Measurements from ENCODE around the gene HDAC3.

The HDAC3 gene

DNA sequence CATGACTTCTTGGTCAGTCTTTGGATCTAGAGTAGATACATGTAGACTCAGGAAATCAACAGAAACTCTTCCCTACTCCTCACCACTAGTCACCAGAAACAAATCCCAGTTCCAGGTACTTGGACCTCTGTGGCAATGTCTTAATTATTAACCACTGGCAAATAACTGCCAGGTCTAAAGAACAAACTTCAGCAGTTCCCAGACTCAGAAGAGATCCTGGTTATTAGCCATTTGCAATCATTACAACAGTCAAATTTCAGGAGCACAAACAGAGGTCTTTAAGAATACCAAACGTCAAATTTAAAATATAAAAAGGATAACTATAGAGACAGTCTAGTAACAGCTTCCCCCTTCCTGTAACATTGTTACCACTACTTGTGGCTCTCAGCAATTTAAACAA, 28.1 kb downstream of the HDAC3 start:
- DNase-seq (ENCODE audit: low read depth, low spot score): no peak
- TF ChIP-seq, protein P1, sequence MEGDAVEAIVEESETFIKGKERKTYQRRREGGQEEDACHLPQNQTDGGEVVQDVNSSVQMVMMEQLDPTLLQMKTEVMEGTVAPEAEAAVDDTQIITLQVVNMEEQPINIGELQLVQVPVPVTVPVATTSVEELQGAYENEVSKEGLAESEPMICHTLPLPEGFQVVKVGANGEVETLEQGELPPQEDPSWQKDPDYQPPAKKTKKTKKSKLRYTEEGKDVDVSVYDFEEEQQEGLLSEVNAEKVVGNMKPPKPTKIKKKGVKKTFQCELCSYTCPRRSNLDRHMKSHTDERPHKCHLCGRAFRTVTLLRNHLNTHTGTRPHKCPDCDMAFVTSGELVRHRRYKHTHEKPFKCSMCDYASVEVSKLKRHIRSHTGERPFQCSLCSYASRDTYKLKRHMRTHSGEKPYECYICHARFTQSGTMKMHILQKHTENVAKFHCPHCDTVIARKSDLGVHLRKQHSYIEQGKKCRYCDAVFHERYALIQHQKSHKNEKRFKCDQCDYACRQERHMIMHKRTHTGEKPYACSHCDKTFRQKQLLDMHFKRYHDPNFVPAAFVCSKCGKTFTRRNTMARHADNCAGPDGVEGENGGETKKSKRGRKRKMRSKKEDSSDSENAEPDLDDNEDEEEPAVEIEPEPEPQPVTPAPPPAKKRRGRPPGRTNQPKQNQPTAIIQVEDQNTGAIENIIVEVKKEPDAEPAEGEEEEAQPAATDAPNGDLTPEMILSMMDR (IDR thresholded peaks at IDR 0.05; ENCODE audit: low read depth, low read length): no peak
- in situ Hi-C loops (cut with HindIII; ENCODE audit: low sequenced_read_pairs): no loop called here
- no peak overlapping the region for H3K4me3 ChIP-seq (ENCODE audit: low read depth, low read length)

DNA sequence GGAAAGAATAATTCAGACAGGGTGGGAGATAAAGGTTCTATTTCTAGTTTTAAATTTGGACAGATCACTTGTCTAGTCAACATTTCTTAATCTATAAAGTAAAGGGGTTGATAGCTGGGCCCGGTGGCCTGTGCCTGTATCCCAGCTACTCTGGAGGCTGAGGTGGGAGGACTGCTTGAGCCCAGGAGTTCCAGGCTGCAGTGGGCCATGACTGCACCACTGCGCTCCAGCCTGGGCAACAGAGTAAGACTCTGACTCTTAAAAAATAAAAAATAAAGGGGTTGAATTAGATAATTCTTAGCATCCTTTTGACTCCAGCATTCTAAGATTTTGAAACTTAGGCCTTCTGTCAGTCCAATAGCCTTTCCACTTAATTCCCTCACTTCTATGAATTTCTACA, 28.6 kb downstream of the HDAC3 start:
- in situ Hi-C loops (cut with HindIII; ENCODE audit: low sequenced_read_pairs): no loop called here
- TF ChIP-seq, protein P1 (IDR thresholded peaks at IDR 0.05; ENCODE audit: low read depth, low read length): no peak
- DNase-seq (ENCODE audit: low read depth, low spot score): no peak
- no peak overlapping the region for H3K4me3 ChIP-seq (ENCODE audit: low read depth, low read length)

DNA sequence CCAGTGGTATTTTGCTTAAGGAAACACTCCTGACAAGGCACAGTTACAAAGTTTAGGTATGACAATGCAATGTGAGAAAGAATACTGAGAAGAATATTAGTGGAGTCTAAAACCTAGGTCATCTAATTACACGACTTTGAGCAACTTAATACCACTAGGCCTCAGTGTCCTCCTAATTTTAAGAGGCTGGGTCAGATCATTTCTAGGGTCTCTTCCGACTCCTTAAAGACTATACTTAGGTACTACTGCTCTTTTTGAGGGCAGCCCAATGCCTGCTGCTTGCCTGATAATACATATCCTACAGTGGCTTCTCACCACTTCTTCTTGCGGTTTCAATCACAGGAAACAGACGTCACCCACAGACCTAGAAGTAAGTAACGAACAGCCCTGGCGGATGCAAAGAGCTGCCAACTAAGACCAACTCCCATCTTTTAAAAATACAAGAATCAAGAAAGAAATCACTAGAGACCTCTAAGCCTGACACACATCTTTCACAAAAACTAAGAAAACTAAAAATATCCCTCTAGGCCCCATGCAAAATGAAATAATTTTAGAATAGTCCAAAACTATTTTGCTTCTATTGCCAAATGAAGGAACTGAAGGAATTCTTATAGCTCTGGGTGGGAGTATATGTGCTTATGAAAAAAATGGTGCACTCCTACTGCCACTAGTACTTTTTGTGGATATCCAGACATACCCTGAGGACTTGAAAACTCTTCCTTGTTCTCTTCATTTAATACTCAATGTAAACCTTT, 30.9 kb downstream of the HDAC3 start:
- in situ Hi-C loops (cut with HindIII; ENCODE audit: low sequenced_read_pairs): no loop called here
- peak; percentile 38 for DNase-seq (ENCODE audit: low read depth, low spot score)
- TF ChIP-seq, protein P1 (IDR thresholded peaks at IDR 0.05; ENCODE audit: low read depth, low read length): no peak
- no peak overlapping the region for H3K4me3 ChIP-seq (ENCODE audit: low read depth, low read length)

DNA sequence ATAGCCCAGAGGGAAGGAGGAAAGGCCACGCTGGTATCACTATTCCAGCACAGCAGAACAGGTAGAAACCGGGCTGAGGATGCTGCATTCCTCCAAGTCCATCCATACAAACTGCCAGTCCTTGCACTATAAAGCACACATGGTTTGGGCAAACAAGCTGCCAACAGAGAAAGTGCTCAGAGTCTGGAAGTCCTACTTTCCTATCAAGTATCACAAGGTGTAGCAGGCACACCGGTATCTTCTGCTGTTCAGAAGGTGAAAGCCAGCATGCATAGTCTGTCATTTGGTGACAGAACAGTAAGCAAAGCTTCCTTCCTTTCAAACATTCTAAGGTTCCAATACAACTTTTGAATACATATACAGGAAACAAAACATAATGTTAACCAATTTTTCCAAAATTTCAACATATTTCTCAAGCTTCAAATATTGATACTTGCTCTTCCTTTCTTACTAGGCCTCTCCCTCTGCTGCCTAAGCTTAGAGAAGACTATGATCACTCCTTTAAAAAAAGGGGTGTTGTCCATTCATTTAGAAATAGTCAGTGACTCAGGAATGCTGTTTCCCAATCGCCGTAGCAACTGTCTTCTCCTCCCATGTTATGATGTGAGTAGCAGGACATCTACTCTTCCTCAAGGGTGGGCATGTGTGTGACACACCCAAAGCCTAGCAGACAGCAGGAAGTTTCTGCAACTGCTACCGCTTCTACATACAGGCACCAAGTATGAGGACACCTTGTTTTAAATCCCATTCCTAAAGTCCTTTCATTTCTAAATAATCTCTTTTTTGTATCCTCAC, 32.5 kb downstream of the HDAC3 start:
- no peak overlapping the region for H3K4me3 ChIP-seq (ENCODE audit: low read depth, low read length)
- in situ Hi-C loops (cut with HindIII; ENCODE audit: low sequenced_read_pairs): no loop called here
- DNase-seq (ENCODE audit: low read depth, low spot score): peak; percentile 87
- TF ChIP-seq, protein P1 (IDR thresholded peaks at IDR 0.05; ENCODE audit: low read depth, low read length): no peak

DNA sequence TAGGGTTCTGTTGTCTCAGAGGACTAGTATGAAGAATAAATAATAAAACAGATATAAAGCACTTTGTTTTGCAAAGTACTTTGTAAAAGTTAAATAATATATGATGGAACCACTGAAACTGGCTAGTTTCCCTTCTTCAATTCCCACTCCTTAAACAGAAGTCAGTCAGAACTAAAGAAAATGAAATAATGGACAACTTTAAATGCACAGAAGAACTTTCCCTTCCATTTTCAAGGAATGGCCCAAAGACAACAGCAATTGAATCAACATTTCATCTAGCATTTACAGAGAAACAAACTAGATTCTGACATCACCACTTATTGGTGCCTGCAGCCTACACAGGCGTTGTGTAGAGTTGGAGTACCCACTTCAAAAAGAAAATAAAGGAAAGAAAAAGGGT, 34.0 kb downstream of the HDAC3 start:
- TF ChIP-seq, protein P1 (IDR thresholded peaks at IDR 0.05; ENCODE audit: low read depth, low read length): no peak
- in situ Hi-C loops (cut with HindIII; ENCODE audit: low sequenced_read_pairs): no loop called here
- DNase-seq (ENCODE audit: low read depth, low spot score): no peak
- H3K4me3 ChIP-seq (ENCODE audit: low read depth, low read length): no peak overlapping the region

DNA sequence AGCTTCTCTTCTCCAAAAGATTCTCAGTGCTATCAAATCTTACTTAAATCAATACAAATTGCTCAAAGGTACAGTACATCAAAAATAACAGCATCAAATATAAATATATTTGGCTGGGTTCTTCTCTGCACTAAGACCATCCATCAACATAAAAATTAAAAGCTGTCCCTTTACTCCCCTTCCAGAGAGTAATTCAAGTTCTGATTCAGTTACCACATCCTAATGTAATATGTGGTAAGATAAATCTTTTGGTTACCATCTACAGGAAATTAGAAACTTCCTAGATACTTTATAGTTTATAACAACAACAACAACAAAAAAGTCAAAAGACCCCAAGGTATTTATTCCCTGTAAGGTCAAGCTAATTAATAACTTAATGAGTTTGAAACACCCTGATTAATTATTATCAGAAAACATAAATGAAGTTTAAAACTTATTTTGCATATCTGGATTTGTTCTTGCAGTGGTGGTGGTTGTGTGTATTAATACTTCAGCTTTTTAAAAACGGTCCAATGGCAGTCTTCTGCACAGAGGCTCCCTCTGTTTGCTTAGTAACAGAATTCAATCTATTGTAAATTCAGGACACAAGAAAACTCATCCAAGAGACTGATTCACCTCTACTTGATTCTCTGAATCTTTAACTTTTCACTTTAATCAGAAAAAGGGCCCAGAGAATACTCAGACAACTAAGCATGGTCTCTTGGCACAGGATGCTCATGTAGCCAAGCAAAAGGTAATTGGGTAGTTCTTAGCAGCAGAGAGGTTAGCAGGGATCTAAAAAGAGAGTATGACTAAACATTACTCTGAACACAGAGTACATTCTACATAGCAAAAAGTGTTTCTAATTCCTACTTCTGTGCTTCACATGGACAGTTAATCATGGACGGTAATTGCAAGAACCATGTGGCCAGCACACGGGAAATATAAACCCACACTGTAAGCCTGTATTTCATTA, 38.0 kb downstream of the HDAC3 start:
- TF ChIP-seq, protein P1 (IDR thresholded peaks at IDR 0.05; ENCODE audit: low read depth, low read length): no peak
- H3K4me3 ChIP-seq (ENCODE audit: low read depth, low read length): no peak overlapping the region
- in situ Hi-C loops (cut with HindIII; ENCODE audit: low sequenced_read_pairs): no loop called here
- DNase-seq (ENCODE audit: low read depth, low spot score): peak; percentile 56

Measured in astrocyte of the spinal cord (primary cell).